Central memory CD4-positive, alpha-beta T cell (primary cell): Measurements from ENCODE around the gene FICD.
"Not testable (repeated sequence)": the region's sequence is repeated elsewhere in the genome, so short reads cannot be mapped to it uniquely, and the experiment has no call there.

Source experiments
- DNase-seq: peaks from one replicate; pipeline ENCODE4 v3.0.0; 2022
- total RNA-seq, 3 experiments: gene quantifications; one replicate each; lab custom pipeline; 2026; lab: John Stamatoyannopoulos, UW

FICD gene
- 4.8 to 20.8 (median 10.0) reads per million in 3 experiments for total RNA-seq

DNA sequence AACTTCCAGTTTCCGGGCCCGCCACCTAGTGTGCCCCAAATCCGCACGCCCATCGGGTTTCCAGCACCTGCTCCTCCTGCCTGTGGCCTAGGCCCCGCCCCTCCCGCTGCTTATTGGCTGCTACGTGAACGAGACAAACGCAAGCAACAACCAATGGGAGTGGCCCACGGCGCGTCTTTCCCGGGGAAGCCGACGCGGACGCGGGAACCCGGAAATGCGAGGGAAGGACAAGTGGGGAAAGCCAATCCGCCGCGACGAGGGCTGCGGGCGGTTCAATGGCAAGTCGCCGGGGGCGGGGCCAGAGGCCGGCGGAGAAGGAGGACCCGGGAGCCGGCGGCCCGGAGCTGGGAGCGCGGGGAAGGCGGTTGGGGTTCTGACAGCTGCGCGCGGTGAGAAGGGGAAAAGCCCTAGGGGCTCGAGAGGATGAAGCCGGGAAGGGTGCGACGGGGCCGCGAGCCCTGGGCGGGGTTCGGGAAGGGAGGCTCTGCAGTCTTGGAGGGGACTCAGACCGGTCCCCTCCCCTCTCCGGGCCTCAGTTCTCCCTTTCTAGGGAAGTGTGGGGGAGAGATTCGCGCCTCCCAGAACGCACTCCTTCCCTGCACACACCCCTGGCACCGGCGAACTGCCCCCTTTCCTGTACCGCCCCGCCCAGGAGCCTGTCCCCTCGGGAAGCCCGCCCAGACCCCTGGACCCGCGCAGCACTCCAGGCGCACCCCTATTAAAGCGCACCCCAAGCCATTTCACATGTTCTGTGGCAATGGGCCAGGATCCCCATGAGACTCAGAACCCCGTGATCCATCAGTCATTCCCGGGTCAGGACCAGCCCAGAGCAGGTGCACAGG, at the start of gene FICD:
Gene FICD (plus strand): TSS at position 305 of the 842 bp plus-strand sequence. CDS start 1,696 bp downstream, outside the sequence.
- DNase-seq = peak; percentile 99

DNA sequence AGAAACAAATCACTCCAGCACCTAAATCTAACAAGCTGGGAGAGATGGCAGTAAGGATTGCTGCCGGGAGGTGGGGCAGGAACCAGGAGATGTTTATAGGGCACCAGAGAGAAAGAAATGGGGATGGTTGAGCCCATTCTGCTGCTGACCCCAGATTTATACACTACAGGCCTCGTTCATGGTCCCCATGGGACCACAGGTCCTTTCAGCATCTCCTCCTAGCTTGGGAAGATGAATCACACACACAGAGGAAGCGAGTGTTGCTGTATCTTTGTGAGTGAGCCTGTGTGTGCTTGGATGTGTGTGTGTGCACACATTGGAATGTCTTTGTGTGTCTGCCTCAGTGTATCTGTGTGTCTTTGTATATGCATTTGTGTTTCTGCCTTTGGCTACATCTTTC, 49.7 kb upstream of the FICD start:
- DNase-seq = no peak

DNA sequence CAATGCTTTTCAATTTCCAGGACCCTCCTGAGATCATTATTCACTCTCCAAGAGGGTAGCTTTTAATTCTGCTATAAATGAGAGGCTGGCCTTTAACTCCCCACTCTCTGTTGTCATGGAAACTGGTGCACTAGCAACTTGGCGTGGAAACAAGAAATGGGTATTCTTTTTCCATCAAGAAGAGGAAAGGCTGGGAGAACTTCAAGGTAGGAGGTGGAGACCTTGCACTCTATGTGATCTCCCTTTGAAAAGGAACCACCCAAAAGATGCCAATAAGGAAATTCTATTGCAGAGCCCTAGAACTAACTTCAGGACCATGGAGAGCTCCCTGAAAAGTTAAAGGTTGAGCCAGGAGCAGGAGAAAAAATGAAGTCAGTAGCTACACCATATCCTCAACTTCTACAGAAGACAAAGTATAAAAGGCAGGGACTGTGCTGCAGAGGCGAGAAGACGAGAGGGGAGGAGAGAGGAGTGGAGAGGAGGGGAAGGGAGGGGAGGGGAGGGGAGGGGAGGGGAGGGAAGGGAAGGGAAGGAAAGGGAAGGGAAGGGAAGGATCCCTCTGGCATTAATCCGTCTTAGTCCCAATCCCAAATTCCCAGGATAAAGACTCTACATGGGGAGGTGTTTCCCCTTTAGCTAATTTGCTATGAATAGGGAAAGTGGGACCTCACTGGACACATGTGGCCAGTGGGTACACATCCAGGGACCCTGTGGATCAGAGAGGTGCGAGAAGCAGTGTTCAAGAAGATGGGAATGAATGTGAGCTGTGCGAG, 46.7 kb upstream of the FICD start:
- peak; percentile 3 for DNase-seq

DNA sequence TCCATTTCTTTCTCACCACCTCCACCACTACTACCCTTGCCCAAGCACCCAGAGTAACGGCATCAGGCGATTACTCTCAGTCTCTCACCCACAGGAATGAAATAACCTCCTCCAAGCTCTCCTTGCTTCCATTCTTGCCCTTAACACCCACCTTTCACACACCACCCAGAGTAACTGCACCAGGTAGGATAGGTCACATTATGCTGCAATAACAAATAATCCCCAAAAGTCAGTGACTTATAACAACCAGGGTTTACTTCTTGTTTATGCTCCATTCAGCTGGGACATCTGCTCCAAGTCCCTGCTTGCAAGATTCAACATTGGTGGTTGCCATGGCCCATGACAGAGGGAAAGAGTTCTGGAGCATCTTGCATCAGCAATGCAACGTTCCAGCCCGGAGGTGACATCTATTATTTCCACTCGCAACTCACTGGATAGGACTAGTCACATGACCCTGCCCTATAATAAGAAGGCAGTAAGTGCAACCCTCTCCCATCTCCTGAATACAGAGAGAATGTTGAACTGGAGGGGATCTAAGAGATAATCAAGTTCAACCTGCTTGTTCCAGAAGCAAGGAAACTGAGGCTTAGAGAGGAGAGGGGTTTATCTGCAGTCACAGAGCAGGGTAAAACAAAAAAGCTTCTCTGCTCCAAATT, 41.5 kb upstream of the FICD start:
- no peak for DNase-seq

DNA sequence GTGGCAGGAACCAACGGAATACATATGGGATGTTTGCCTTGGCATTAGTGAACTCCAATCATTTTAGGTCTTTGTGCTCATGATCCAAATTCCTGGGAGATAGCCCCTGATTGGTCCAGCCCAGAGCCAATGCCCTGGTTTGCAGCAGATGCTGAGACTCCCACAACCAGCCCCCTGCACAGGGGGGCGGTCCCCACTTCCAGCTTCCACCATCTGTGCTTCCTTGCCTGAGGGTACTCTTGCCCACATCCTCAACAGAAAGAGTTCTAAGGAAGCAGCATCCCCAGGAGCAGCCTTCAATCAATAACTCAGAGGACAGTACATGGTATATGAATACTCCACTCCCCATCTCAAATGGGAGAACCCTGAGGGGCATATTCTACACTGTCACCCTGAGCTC, 39.7 kb upstream of the FICD start:
- DNase-seq = no peak

DNA sequence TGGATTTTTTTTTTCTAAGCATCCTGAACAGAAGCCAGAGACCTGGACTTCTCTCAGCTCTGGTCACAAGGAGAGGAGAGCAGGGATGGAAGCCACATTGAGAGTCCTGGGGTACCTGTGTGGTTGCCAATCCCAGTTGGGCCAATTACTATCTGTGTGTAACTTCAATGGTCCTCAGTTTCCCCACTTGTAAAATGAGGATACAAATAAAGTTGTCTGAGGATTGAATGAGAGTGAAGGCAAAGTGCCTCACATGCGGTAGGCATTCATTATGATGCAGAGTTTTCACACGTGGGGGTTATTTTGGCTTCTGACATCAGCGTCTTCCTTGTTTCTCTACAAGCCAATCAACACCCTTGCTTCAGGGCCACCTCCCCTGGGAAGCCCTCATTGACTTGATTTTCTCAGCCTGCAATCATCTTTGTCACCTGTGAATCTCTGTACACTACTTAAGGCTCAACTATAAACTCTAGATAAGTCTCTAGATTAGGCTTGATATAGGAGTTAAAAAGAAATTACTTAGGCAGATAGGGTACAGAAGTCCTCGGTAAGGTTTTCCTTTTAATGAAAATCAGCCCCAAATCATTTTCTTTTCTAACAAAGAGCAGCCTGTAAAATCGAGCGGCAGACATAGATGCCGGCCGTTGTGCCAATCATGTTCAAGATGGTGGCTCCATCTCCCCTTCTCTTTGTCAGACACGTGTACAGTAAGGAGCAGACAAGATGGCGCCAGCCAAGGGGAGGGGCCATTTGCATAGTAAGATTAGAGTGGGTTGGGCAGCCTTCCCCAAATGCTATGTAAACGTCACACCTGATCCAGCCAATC, 37.8 kb upstream of the FICD start:
- no peak for DNase-seq

DNA sequence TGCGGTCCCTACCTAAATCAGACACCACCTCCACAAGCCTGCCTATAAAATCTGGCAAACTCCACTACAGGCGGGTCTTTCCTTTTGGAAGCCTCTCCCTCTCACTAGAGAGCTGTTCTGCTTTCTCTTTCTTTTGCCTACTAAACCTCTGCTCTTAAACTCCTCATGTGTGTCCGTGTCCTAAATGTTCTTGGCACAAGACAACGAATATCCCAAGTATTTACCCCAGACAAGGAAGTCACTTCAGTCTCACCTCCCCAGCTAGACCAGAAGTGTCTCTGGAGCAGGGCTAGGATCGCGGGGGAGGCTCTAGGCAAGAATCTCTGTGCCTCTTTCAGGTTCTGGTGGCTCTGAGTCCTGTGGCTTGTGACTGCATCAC, 37.2 kb upstream of the FICD start:
- DNase-seq = no peak

DNA sequence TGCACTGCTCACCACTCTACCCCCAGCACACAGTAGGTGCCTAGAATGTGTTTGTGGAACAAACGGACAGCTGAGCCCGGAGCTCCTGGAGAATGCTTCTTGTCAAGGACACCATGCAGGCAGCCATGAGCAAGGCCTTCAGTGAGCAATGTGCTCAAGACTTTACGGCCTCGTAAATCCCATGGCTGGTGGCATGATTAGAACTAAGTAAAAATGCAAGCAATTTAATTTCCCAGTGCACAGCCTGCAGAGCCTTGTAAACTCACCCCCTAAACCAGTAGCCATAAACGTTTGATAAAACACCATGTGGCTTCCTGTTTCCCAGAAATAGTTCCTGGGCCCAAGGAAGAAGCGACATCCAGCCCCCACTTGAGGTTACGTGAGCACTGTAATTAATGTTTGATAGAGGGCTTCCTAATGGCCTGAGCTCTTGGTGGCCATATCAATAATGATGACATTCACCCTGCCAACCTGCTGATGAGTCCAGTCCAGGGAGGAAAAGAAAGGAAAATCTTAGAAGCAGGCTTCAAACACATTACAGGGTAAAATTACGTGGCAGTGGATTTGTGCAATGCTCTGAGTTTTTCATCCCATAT, 36.4 kb upstream of the FICD start:
- no peak for DNase-seq

DNA sequence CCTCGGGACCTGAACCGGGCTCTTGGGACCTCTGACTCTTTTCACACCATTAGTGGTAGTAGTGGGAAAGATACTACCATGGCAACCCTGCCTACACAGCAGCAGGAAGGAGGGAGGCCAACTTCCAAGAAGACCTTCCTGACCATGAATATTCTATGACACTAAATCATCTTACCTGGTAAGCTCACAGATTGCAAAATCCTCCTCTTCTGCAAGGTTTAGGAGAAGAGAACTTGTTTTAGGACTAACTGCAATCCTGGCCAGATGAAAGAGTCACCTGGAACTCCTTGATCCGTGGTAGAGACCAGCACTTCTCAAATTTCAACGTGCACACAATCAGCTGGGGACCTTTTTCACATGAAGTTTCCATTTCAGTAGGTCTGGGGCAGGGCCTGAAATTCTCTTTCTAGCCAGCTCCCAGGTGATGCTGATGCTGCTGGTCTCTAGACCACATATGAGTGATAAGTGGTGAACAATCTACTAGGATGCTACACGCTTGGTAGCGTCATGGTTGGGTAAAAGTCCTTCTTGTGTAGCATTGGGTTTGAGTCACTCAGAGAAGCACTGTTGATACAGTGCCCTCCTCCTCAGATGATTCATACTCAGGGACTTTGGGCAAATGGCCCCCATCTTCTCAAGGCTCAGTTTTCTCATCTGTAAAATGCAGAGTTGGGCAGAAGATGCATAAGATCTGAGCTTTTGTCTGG, 35.6 kb upstream of the FICD start:
- no peak for DNase-seq

DNA sequence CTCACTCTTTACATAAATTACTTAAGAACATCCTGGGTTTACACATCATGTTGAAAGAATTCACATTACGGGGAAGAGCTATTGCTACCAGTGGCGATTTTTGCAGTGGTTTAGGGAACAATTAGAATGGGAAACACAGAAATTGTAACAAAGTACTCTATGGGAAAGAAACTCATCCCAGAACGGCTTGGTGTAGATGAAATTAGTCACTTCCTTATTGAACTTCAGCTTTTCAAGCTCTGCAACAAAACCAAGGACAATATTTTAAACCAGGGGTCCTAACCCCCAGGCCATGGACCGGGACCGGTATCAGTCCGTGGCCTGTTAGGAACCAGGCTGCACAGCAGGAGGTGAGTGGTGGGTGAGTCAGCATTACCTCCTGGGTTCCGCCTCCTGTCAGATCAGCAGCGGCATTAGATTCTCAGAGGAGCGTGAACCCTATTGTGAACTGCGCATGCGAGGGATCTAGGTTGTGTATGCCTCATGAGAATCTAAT, 32.3 kb upstream of the FICD start:
- no peak for DNase-seq

DNA sequence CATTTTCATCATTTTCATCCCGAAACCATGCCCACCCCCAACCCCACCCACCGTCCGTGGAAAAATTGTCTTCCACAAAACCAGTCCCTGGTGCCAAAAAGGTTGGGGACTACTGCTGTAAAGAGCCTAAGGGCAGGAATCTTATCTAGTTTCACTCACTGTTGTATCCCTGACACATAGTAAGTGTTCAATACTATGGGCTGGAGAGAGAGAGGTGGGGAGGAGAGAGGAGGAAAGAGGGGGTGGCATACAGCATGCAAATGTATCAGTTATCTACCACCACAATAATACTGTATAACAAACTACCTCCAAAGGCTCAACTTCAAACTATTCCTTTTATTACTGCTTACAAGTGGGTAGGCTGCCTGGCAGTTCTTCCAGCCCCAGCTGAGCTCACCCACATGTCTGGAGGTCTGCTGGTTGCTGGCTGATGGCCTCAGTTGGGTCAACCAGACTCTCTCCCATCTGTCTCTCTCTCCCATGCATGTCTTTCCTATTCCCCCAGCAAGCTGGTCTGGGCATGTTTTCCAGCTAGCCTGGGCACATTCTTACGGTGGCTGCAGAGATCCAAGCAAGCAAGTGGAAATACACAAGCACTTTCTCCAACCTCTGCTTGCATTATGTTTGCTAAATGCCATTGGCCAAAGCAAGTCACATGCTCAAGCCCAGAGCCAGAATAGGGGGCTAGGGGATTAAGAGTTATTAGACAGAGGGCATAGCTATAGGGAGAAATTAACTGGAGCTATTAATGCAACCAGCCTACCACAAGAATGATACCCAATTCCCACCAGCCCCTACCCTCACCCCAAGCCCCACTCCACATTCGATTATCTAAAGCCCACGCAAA, 31.6 kb upstream of the FICD start:
- DNase-seq = no peak

DNA sequence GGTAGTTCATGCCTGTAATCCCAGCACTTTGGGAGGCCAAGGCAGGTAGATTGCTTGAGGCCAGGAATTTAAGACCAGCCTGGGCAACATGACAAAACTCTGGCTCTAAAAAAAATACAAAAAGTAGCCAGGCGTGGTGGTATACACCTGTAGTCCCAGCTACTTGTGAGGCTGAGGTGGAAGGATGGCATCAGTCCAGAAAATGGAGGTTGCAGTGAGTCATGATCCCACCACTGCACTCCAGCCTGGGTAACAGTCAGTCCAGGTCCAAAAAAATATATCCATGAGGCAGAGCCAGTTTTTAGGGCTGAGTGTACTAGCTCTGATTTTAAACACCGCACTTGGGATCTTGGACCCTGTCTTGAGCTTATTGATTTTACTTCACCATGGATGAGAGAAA, 30.6 kb upstream of the FICD start:
- no peak for DNase-seq

DNA sequence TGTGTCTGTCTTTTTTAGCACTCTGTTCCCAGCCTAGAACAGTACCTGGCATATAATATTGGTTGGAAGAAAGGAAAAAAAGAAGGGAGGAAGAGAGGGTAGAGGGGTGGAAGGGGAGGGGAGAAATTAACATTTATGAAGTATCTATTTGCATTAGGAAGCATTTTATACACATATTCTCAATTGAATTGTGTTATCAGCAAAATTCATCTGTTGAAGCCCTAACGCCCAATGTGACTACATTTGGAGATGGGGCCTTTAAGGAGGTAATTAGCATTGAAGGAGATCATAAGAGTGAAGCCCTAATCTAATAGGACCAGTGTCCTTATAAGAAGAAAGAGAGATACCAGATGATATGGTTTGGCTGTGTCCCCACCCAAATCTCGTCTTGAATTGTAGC, 30.2 kb upstream of the FICD start:
- no peak for DNase-seq

DNA sequence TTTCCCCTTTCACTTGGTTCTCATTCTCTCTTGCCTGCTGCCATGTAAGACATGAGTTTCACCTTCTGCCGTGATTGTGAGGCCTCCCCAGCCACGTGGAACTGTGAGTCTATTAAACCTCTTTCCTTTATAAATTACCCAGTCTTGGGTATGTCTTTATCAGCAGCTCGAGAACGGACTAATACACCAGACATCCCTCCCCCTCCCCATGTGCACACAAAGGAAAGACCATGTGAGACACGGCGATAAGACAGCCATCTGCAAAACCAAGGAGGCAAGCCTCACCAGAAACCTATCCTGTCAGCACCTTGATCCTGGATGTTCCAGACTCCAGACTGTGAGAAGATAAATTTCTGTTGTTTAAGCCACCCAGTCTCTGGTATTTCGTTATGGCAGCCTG, 29.7 kb upstream of the FICD start:
- not testable (repeated sequence) for DNase-seq

DNA sequence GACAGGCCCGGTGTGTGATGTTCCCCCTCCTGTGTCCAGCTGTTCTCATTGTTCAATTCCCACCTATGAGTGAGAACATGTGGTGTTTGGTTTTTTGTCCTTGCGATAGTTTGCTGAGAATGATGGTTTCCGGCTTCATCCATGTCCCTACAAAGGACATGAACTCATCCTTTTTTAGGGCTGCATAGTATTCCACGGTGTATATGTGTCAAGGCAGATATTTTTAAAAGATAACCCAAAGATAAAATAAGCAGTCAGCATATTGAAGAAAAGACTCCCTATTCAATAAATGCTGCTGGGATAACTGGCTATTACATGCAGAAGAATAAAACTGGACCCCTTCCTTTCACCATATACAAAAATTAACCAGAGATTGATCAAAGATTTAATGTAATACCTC, 28.0 kb upstream of the FICD start:
- not testable (repeated sequence) for DNase-seq

DNA sequence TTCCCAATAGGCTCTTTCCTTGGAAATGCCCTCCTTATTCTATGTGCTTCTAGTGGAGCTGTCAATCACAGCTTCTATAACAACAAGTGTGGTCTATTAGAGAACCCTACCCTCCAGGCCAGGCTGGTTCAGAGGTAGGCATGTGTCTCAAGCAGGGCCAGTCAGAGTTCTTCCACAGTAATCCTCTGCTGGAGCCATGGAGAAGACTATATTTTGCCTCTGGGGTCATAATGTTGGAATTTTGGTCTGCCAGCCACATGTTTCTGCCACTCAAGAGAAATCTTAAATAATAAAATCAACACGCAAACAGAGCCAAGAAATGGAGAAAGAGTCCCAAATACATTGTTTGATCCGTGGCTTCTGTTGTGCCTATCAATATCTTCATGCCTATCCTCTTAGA, 23.8 kb upstream of the FICD start:
- no peak for DNase-seq

DNA sequence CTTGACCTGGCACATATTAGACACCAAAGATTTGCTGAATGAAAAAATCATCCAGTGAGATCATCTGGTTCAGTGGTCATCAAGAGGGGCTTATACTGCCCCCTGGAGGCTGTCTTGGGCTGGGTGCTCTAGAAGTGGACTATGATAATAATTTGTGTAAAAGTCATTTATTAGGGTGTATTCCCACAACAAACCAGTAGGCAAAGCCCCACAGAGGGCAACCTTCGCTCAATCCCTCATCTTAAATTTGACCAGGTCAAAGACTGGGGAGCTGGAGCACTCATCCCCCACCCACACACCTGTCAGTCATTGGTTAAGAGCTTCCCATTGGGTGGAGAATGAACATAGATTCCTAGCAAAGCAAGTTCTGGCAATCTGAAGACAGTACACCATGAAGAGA, 20.0 kb upstream of the FICD start:
- no peak for DNase-seq

DNA sequence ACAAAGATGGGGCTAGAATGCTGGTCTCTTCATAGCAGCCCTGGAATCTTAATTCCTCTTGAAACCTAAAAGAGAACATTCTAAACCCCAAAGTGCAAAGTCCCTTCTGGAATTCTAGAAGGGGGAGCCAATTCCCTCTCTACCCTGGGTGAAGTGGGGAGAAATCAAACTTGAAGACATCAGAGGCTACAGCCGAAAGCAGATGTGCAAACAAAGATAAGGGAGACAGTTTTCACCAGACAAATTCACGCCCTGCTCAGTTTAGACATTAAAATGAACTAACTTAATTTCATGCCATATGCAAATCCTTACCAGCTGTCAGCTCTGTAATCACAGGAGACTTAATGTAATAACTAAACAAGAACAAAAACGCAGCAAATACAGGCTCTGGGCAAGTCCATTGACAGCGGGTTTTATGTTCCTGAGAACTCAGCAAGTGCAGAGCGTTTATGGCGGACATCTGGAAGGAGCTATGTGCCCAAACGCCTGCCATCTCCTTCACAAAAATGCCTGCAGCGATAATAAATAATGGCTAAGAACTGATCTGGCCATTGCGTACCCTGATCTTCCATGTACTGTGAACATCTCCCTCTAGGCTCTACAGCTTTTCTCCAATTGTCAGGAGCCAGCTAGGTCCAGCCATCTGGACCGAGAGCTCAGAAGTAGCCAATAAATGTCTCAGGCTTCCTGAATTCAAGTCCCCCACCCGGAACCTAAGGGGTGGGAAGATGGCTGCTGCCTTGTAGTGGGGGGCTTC, 19.1 kb upstream of the FICD start:
- DNase-seq = no peak

DNA sequence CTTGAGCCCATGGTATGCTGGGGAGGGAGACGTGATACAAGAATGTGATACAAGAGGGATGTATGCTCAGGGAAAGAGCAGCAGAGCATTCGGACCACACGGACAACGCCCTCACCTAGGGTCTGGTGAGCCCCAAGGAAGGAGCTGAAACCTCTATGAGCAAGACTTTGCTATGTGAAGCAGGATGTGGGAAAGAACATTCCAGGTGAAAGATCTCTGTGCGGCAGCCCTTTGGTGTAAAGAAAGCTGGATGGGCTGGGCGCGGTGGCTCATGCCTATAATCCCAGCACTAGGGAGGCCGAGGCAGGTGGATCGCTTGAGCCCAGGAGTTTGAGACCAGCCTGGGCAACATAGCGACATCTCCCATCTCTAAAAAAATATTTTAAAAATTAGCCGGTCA, 16.9 kb upstream of the FICD start:
- DNase-seq = no peak

DNA sequence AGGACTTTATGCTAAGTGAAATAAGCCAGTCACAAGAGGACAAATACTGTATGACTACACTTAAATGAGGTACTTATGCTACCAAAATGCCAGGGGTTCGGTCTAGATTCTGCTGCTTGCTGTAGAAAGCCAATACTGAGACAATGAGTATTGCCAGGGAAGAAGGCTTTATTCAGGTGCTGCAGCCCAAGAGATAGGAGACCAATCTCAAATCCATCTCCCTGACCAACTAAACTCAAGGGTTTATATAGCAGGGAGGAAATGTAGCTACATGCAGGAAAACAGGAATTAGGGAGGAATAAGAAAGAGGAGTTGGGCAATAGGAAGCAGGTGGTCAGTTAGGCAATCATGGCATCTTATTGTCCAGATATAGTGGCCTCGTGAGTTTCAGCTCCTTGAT, 12.2 kb upstream of the FICD start:
- DNase-seq = no peak
